ENCODE measurements around the gene COL4A4.

GRCh38 chr2:226977775-226978190 is 186.2 kb downstream of the COL4A4 start:
- TF ChIP-seq, protein P1, sequence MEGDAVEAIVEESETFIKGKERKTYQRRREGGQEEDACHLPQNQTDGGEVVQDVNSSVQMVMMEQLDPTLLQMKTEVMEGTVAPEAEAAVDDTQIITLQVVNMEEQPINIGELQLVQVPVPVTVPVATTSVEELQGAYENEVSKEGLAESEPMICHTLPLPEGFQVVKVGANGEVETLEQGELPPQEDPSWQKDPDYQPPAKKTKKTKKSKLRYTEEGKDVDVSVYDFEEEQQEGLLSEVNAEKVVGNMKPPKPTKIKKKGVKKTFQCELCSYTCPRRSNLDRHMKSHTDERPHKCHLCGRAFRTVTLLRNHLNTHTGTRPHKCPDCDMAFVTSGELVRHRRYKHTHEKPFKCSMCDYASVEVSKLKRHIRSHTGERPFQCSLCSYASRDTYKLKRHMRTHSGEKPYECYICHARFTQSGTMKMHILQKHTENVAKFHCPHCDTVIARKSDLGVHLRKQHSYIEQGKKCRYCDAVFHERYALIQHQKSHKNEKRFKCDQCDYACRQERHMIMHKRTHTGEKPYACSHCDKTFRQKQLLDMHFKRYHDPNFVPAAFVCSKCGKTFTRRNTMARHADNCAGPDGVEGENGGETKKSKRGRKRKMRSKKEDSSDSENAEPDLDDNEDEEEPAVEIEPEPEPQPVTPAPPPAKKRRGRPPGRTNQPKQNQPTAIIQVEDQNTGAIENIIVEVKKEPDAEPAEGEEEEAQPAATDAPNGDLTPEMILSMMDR (conservative IDR thresholded peaks at IDR 0.05 in 1 of 2, IDR thresholded peaks at IDR 0.05 in 1 of 2; ENCODE audit: low read depth in 1 of 2, low read length in 2 of 2) = no peak
- TF ChIP-seq EZH2 (IDR thresholded peaks at IDR 0.05; ENCODE audit: low read length, missing control alignments) = no peak
